MG63 (cell line): ENCODE results near the gene PRDM10. TPM values are rescaled to one million over a fixed set of nuclear protein-coding genes. Genes with fewer than 3 reads are reported as not detected.

Experiments used
- DNase-seq: peaks from one replicate; pipeline ENCODE4 v3.0.0-alpha.2; 2020
- H3K27me3 ChIP-seq: fragments of 250-450 bp; sonication (Bioruptor Pico); 2 replicates; pipeline ENCODE4 v1.5.1; 2020; ENCODE audit warnings: mild to moderate bottlenecking, moderate library complexity
- H3K36me3 ChIP-seq: fragments of 250-450 bp; sonication (Bioruptor Pico); 2 replicates; pipeline ENCODE4 v1.5.1; 2020; ENCODE audit warnings: mild to moderate bottlenecking, moderate library complexity
- H3K4me3 ChIP-seq: fragments of 250-450 bp; sonication (Bioruptor Pico); 2 replicates; pipeline ENCODE4 v1.5.1; 2020; ENCODE audit warnings: mild to moderate bottlenecking, moderate library complexity
- H3K9me3 ChIP-seq: fragments of 250-450 bp; sonication (Bioruptor Pico); 2 replicates; pipeline ENCODE4 v1.5.1; 2020; ENCODE audit warnings: mild to moderate bottlenecking, moderate library complexity
- total RNA-seq: library from RNA; depleted of rRNA; stranded (reverse); fragments of >200 nt; shearing (Covaris generic); gene quantifications from 2 replicates; pipeline ENCODE4 v1.2.3, GENCODE V29; 2014; ENCODE audit warnings: low replicate concordance

PRDM10 gene
- total RNA-seq, 1 experiment from 2014 or later, result 4.9 TPM

- Histone ChIP-seq H3K9me3 (no peaks in the 10 kb centered on the region), H3K36me3 (peaks cover 9% of the 10 kb centered on the region), H3K27me3 (no peaks in the 10 kb centered on the region), H3K4me3 (no peak overlapping the region)
- no peak for DNase-seq
These were observed 57.3 kb downstream of the PRDM10 start for GRCh38 chr11:129945373-129945772.

- Histone ChIP-seq H3K27me3 (no peaks in the 10 kb centered on the region), H3K4me3 (no peak overlapping the region), H3K36me3 (peaks cover 9% of the 10 kb centered on the region), H3K9me3 (no peaks in the 10 kb centered on the region)
- no peak for DNase-seq
These were observed 57.9 kb downstream of the PRDM10 start for GRCh38 chr11:129944696-129945095.

DNA sequence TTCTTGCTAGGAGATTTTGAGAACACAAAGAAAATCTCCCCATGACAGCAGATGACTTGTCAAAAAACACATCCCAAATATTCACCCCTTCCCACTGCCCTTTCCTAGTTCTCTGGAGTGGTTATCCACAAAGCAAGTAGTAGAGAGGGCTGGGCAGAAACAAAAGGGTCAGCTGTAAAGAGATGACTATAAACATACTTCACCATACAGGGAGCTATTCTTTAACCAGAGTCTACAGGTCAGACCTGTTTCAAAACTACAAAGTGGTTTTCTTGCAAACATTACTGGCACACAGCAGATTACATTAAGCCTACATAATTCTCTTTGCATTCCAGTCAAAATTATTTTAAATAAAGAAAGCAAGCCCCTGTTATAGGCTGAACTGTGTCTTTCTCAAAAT is 59.6 kb downstream of the PRDM10 start:
- Histone ChIP-seq H3K27me3 (no peaks in the 10 kb centered on the region), H3K36me3 (peaks cover 9% of the 10 kb centered on the region), H3K4me3 (no peak overlapping the region), H3K9me3 (no peaks in the 10 kb centered on the region)
- DNase-seq, result no peak

DNA sequence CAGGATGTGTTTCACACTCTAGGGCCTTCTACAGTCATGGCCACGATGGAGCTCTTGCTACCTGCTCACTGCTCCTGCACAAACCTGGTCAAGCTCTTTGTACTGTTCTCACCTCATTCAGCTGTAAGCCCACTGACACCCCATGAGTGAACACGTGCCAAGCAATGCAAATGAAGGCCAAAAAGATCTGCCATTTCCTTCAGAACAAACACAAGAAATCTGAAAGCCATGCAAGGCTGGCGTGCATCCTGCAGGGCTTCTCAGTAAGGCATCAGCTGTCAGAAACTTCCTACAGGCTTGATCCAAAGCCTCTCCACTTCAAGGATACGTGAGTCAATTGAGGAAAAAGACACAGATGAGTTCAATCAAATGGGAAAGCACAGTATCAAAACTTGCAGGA is 63.1 kb downstream of the PRDM10 start:
- Histone ChIP-seq H3K36me3 (peaks cover 9% of the 10 kb centered on the region), H3K9me3 (no peaks in the 10 kb centered on the region), H3K4me3 (no peak overlapping the region), H3K27me3 (no peaks in the 10 kb centered on the region)
- no peak for DNase-seq

DNA sequence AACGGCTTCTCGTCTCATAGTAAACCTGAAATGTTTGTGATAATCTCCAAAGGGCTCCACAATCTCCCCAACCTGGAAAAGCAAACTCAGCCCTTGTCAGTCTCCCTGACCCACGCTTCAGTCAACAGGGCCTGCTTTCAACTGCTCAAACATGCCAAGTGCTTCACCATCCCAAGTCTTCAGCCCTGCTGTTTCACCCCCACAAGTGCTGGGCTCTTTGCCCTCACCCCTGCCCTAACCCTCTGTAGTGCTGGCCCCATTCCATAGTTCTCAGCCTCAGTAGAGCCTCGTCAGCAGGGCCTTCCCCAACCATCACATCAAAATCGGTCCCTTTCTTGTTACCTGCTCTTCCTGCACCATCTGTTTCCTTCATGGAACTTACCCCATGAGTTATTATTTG is 63.9 kb downstream of the PRDM10 start:
- Histone ChIP-seq H3K9me3 (no peaks in the 10 kb centered on the region), H3K4me3 (no peak overlapping the region), H3K27me3 (no peaks in the 10 kb centered on the region), H3K36me3 (peaks cover 9% of the 10 kb centered on the region)
- DNase-seq, result no peak

DNA sequence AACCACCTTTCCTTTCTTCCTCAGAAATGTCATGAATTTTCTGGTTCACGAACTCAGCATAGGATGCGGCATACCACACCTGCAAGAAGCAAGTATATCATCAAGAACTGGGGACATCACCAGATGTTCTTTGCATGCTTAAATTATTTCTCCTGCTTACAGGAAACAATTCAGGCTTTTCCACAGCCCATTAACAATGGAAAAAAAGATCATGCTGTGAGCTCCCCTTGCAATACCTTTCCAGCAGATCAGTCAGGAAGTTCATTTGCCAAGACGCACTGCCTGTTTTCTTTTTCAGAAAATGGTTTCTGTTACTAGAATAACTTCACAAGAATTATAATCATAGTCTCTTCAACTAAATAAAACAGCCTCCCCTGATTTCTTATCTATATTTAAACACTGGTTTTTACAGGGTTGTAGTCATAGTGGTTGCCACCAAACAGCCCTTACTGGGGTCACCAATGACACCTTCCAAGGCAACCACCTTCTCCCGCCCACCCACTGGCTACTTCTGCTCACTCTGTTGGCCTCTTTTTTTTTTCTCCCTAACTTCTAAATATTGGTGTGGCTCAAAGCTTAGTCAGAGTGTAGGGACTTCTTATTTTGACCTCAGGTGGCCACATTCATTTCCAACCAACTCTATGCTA is 64.9 kb downstream of the PRDM10 start:
- Histone ChIP-seq H3K27me3 (no peaks in the 10 kb centered on the region), H3K36me3 (peaks cover 9% of the 10 kb centered on the region), H3K9me3 (no peaks in the 10 kb centered on the region), H3K4me3 (no peak overlapping the region)
- DNase-seq, result no peak

- H3K36me3 ChIP-seq, result no peaks in the 10 kb centered on the region
- no peak overlapping the region for H3K4me3 ChIP-seq
- no peak for DNase-seq
- H3K27me3 ChIP-seq, result no peaks in the 10 kb centered on the region
- no peaks in the 10 kb centered on the region for H3K9me3 ChIP-seq
These were observed 66.9 kb downstream of the PRDM10 start for GRCh38 chr11:129935723-129936122.

DNA sequence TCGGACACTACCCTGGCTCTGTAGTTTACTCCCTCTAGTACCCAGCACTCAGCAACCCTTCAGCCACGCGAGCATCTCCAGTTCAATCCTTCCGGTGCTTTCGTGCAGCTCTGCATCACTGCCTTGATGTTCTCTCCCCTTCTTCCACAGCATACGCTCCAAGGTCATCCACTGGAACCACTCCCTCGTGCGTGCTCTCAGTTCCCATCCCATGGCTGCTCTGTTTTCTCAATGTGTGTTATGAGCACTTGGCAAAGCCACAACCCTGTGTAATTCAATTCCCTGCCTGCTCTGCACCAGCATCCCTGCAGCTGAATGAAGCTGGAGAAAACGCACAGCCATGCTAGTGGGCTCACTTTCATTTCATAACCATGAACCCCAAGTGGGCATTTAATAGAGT is 68.7 kb downstream of the PRDM10 start:
- no peaks in the 10 kb centered on the region for H3K36me3 ChIP-seq
- no peaks in the 10 kb centered on the region for H3K9me3 ChIP-seq
- H3K27me3 ChIP-seq, result no peaks in the 10 kb centered on the region
- DNase-seq, result no peak
- H3K4me3 ChIP-seq, result no peak overlapping the region

GRCh38 chr11:129933262-129933661 is 69.4 kb downstream of the PRDM10 start:
- Histone ChIP-seq H3K9me3 (no peaks in the 10 kb centered on the region), H3K36me3 (no peaks in the 10 kb centered on the region), H3K27me3 (no peaks in the 10 kb centered on the region), H3K4me3 (no peak overlapping the region)
- DNase-seq, result no peak

- H3K9me3 ChIP-seq, result no peaks in the 10 kb centered on the region
- no peak overlapping the region for H3K4me3 ChIP-seq
- H3K27me3 ChIP-seq, result no peaks in the 10 kb centered on the region
- no peaks in the 10 kb centered on the region for H3K36me3 ChIP-seq
- no peak for DNase-seq
These were observed 70.1 kb downstream of the PRDM10 start for GRCh38 chr11:129932381-129933067.

- no peak for DNase-seq
- no peaks in the 10 kb centered on the region for H3K36me3 ChIP-seq
- H3K9me3 ChIP-seq, result no peaks in the 10 kb centered on the region
- no peak overlapping the region for H3K4me3 ChIP-seq
- H3K27me3 ChIP-seq, result no peaks in the 10 kb centered on the region
These were observed 71.9 kb downstream of the PRDM10 start for GRCh38 chr11:129930743-129931142.

DNA sequence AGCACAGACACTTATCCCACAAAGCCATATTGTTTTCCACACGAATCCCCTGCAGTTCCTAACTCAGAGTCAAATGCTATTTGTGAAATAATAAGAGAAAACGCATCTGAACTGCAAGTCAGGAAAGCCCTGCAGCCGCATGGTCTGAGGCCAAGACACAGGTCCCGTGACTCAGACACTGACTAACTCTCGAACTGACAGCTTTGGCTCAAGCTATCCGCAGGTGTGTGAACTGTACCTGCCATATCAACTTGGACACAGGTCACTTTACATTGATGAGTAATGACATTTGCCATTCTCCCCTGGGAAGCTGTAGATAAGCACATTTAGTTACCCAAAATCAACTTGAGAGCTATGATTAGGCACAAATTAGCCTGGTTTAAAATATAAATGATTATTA is 72.3 kb downstream of the PRDM10 start:
- Histone ChIP-seq H3K9me3 (no peaks in the 10 kb centered on the region), H3K27me3 (no peaks in the 10 kb centered on the region), H3K36me3 (no peaks in the 10 kb centered on the region), H3K4me3 (no peak overlapping the region)
- DNase-seq, result no peak

DNA sequence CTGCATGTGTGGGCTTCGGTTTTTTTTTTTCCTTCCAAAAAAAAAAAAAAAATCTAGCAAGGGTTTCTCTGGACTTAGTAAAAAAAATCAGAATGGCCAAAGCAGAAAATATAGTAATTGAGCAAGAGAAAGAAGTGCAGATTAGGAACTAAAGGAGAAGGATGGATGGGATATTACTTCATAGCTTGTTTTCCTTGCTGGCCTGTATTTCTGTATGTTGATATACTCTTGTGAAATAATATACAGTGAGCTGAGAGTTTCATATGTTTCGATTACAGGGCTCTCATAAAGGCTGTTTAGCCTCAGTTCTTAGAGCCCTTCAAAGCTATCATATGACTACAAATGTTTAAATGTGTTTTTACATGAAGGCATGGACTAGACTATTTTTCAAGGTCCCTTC is 72.9 kb downstream of the PRDM10 start:
- Histone ChIP-seq H3K9me3 (no peaks in the 10 kb centered on the region), H3K36me3 (no peaks in the 10 kb centered on the region), H3K27me3 (no peaks in the 10 kb centered on the region), H3K4me3 (no peak overlapping the region)
- no peak for DNase-seq

- Histone ChIP-seq H3K27me3 (no peaks in the 10 kb centered on the region), H3K36me3 (no peaks in the 10 kb centered on the region), H3K4me3 (no peak overlapping the region), H3K9me3 (no peaks in the 10 kb centered on the region)
- no peak for DNase-seq
These were observed 73.5 kb downstream of the PRDM10 start for GRCh38 chr11:129928923-129929692.

GRCh38 chr11:129922674-129923073 is 80.0 kb downstream of the PRDM10 start:
- H3K27me3 ChIP-seq, result no peaks in the 10 kb centered on the region
- DNase-seq, result no peak
- no peak overlapping the region for H3K4me3 ChIP-seq
- H3K36me3 ChIP-seq, result peaks cover 10% of the 10 kb centered on the region
- H3K9me3 ChIP-seq, result no peaks in the 10 kb centered on the region

DNA sequence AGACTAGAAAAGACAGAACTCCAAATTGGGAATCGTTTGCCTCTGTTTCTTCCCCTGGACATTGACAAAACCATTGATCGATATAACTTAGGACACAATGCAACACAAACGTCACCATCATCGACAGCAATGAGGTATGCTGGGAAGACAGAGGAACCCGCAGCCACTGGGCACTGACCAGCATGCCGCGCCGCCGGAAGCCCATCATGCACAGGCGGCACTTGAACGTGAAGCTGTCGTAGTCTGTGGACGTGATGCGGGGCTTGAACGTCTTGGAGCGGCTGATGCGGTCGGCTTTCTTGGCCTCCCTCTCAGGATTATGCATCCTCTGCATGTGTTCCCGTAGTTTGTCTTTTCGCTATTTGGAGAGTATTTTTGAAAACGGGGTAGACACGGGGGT is 84.3 kb downstream of the PRDM10 start:
- H3K27me3 ChIP-seq, result no peaks in the 10 kb centered on the region
- DNase-seq, result no peak
- peaks cover 27% of the 10 kb centered on the region for H3K36me3 ChIP-seq
- no peaks in the 10 kb centered on the region for H3K9me3 ChIP-seq
- H3K4me3 ChIP-seq, result no peak overlapping the region

GRCh38 chr11:129917231-129917630 is 85.4 kb downstream of the PRDM10 start:
- no peak overlapping the region for H3K4me3 ChIP-seq
- DNase-seq, result peak; percentile 47
- peaks cover 17% of the 10 kb centered on the region for H3K36me3 ChIP-seq
- no peaks in the 10 kb centered on the region for H3K9me3 ChIP-seq
- H3K27me3 ChIP-seq, result no peaks in the 10 kb centered on the region

- peak; percentile 7 for DNase-seq
- Histone ChIP-seq H3K4me3 (no peak overlapping the region), H3K27me3 (no peaks in the 10 kb centered on the region), H3K36me3 (peaks cover 28% of the 10 kb centered on the region), H3K9me3 (no peaks in the 10 kb centered on the region)
These were observed 91.3 kb downstream of the PRDM10 start for GRCh38 chr11:129911298-129911697.
